Liver (tissue), 9 donors: ENCODE results near the gene FBXL13. TPM values are rescaled to one million over a fixed set of nuclear protein-coding genes. Genes with fewer than 3 reads are reported as not detected.
"Not testable (repeated sequence)": the region's sequence is repeated elsewhere in the genome, so short reads cannot be mapped to it uniquely, and the experiment has no call there.

Source experiments
- DNase-seq: peaks from one replicate; pipeline ENCODE4 v3.0.0-alpha.2; 2017; ENCODE audit warnings: low spot score
- H3K27ac ChIP-seq, 2 donors: one replicate each; pipeline ENCODE4 v1.7.0; 2013; ENCODE audit warnings: inconsistent platforms in 2 of 2, low read length in 2 of 2, control low read depth in 1 of 2, low read depth in 1 of 2, mild to moderate bottlenecking in 1 of 2
- H3K27me3 ChIP-seq, 4 donors: one replicate each; pipeline versions ENCODE4 v1.6.1 to v1.7.0; 2013; ENCODE audit warnings: low read length in 3 of 4, inconsistent platforms in 1 of 4, mild to moderate bottlenecking in 1 of 4, moderate library complexity in 1 of 4; ENCODE audit not compliant: control insufficient read depth in 4 of 4, insufficient read depth in 4 of 4
- H3K36me3 ChIP-seq, 4 donors: one replicate each; pipeline versions ENCODE4 v1.6.1 to v1.7.0; 2013; ENCODE audit warnings: low read length in 3 of 4, mild to moderate bottlenecking in 3 of 4, low read depth in 1 of 4, moderate library complexity in 1 of 4; ENCODE audit not compliant: control insufficient read depth in 4 of 4, insufficient read depth in 3 of 4
- H3K4me1 ChIP-seq, 4 donors: one replicate each; pipeline versions ENCODE4 v1.6.1 to v1.7.0; 2013; ENCODE audit warnings: low read length in 3 of 4, mild to moderate bottlenecking in 3 of 4, moderate library complexity in 1 of 4; ENCODE audit not compliant: control insufficient read depth in 4 of 4, insufficient read depth in 4 of 4
- H3K4me3 ChIP-seq, 3 donors: one replicate each; pipeline versions ENCODE4 v1.6.1 to v1.7.0; 2013; ENCODE audit warnings: low read length in 3 of 3, control low read depth in 1 of 3, low read depth in 1 of 3, mild to moderate bottlenecking in 1 of 3
- H3K9ac ChIP-seq, 2 donors: one replicate each; pipeline ENCODE4 v1.7.0; 2013; ENCODE audit warnings: low read length in 2 of 2, mild to moderate bottlenecking in 2 of 2, moderate library complexity in 2 of 2, control low read depth in 1 of 2, low read depth in 1 of 2
- H3K9me3 ChIP-seq, 4 donors: one replicate each; pipeline versions ENCODE4 v1.6.1 to v1.7.0; 2013; ENCODE audit warnings: low read length in 3 of 4; ENCODE audit not compliant: control insufficient read depth in 4 of 4
- EGR1 ChIP-seq, 2 donors: IDR thresholded peaks; 2 replicates each; pipeline ENCODE4 v1.6.1; 2016 to 2018; ENCODE audit warnings: antibody characterized with exemption in 2 of 2, low read depth in 2 of 2
- GABPA ChIP-seq, 2 donors: IDR thresholded peaks in 1 of 2; conservative IDR thresholded peaks in 1 of 2; 2 replicates each; pipeline ENCODE4 v1.6.1; 2016; ENCODE audit warnings: antibody characterized with exemption in 2 of 2, mild to moderate bottlenecking in 1 of 2, moderate library complexity in 1 of 2
- HNF4A ChIP-seq, 2 donors: conservative IDR thresholded peaks; 2 replicates each; pipeline ENCODE4 v1.6.1; 2016; ENCODE audit warnings: antibody characterized with exemption in 2 of 2, mild to moderate bottlenecking in 2 of 2
- HNF4G ChIP-seq: IDR thresholded peaks from 2 replicates; pipeline ENCODE4 v1.6.1; 2016; ENCODE audit warnings: antibody characterized with exemption
- JUND ChIP-seq, 2 donors: IDR thresholded peaks; 2 replicates each; pipeline ENCODE4 v1.6.1; 2016; ENCODE audit warnings: antibody characterized with exemption in 2 of 2
- NR2F2 ChIP-seq: IDR thresholded peaks from 2 replicates; pipeline ENCODE4 v1.6.1; 2016; ENCODE audit warnings: antibody characterized with exemption
- RAD21 ChIP-seq, 2 donors: IDR thresholded peaks; 2 replicates each; pipeline ENCODE4 v1.6.1; 2016; ENCODE audit warnings: antibody characterized with exemption in 2 of 2, mild to moderate bottlenecking in 2 of 2
- REST ChIP-seq: IDR thresholded peaks from 2 replicates; pipeline ENCODE4 v1.6.1; 2016; ENCODE audit warnings: antibody characterized with exemption, mild to moderate bottlenecking
- RXRA ChIP-seq, 2 donors: IDR thresholded peaks; 2 replicates each; pipeline ENCODE4 v1.6.1; 2017 to 2018; ENCODE audit warnings: antibody characterized with exemption in 2 of 2, mild to moderate bottlenecking in 1 of 2
- SP1 ChIP-seq: IDR thresholded peaks from 2 replicates; pipeline ENCODE4 v1.6.1; 2018; ENCODE audit warnings: antibody characterized with exemption, mild to moderate bottlenecking
- TAF1 ChIP-seq: conservative IDR thresholded peaks from 2 replicates; pipeline ENCODE4 v1.6.1; 2016; ENCODE audit warnings: antibody characterized with exemption, mild to moderate bottlenecking
- YY1 ChIP-seq: IDR thresholded peaks from 2 replicates; pipeline ENCODE4 v1.6.1; 2016; ENCODE audit warnings: antibody characterized with exemption, mild to moderate bottlenecking
- WGBS: extraction: QIAGEN DNeasy Blood & Tissue Kit; methylation state at CpG from one replicate; pipeline ENCODE4 v1.1.7; 2013; 5-methylcytosine and 5-hydroxymethylcytosine counted together
- polyA plus RNA-seq, 2 donors: library from polyadenylated mRNA; stranded (reverse) in 1 of 2; unstranded in 1 of 2; fragments of 200-250 nt in 1 of 2; fragments of >200 nt in 1 of 2; fragmentation: Nextera tagmentation in 1 of 2; extraction: Ambion mirVana in 1 of 2; gene quantifications; one replicate each; pipeline versions ENCODE4 v1.2.1 to v1.2.3, GENCODE V29; 2013 to 2015
- total RNA-seq, 2 donors: library from RNA; depleted of rRNA; stranded (reverse); fragments of >200 nt; gene quantifications; one replicate each; pipeline ENCODE4 v1.2.3, GENCODE V29; 2014
- TF ChIP-seq, protein P1 (sequence below): IDR thresholded peaks from 2 replicates; pipeline ENCODE4 v1.6.1; 2016; ENCODE audit warnings: antibody characterized with exemption
- TF ChIP-seq, protein P2 (sequence below): IDR thresholded peaks from 2 replicates; pipeline ENCODE4 v1.6.1; 2016; ENCODE audit warnings: antibody characterized with exemption
- TF ChIP-seq, protein P3 (sequence below): fragments of 150-350 bp; IDR thresholded peaks from 2 replicates; pipeline ENCODE4 v1.5.1; 2017; ENCODE audit warnings: improper control_type of control experiment, low read depth, low read length; ENCODE audit not compliant: missing input control
- donor health status: healthy.
- donor health status: healthy.
- donor health status: healthy.
- donor health status: healthy.
- donor health status: healthy.

The FBXL13 gene
- total and polyA plus RNA-seq, 4 donors, result 0.03 to 0.75 (median 0.70) TPM; not detected in 1

- no peak overlapping the region for H3K27ac ChIP-seq
- H3K4me3 ChIP-seq, result no peak overlapping the region
Measured at GRCh38 chr7:102913826-102914225, 160.8 kb downstream of the FBXL13 start.

GRCh38 chr7:102912742-102913141 lies 161.9 kb downstream of the FBXL13 start, which contains the start of gene LRRC17:
LRRC17 (plus strand) TSS chr7:102913000; CDS start chr7:102933914, 20,914 bp downstream.
- peak; percentile 41 for DNase-seq
- Histone ChIP-seq H3K9me3 (no peaks in the 10 kb centered on the region), H3K27me3 (no peaks in the 10 kb centered on the region), H3K36me3 (no peaks in the 10 kb centered on the region), H3K27ac (no peak within 1 kb of the TSS), H3K4me1 (no peaks in the 10 kb centered on the region), H3K9ac (no peak within 1 kb of the TSS), H3K4me3 (no peak within 1 kb of the TSS)
- TF ChIP-seq RAD21 (IDR thresholded peaks at IDR 0.05) (peak in 1 of 2 donors; percentile 24), HNF4G (no peak)
- 65% methylated on average over 6 of the region's 6 CpGs for WGBS

More at GRCh38 chr7:102913826-102914225, 160.8 kb downstream of the FBXL13 start:
- no peak overlapping the region for H3K9ac ChIP-seq
- no peaks in the 10 kb centered on the region for H3K4me1 ChIP-seq
- no peak for DNase-seq
- TF ChIP-seq, protein P1, sequence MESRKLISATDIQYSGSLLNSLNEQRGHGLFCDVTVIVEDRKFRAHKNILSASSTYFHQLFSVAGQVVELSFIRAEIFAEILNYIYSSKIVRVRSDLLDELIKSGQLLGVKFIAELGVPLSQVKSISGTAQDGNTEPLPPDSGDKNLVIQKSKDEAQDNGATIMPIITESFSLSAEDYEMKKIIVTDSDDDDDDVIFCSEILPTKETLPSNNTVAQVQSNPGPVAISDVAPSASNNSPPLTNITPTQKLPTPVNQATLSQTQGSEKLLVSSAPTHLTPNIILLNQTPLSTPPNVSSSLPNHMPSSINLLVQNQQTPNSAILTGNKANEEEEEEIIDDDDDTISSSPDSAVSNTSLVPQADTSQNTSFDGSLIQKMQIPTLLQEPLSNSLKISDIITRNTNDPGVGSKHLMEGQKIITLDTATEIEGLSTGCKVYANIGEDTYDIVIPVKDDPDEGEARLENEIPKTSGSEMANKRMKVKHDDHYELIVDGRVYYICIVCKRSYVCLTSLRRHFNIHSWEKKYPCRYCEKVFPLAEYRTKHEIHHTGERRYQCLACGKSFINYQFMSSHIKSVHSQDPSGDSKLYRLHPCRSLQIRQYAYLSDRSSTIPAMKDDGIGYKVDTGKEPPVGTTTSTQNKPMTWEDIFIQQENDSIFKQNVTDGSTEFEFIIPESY, result no peak
- TF ChIP-seq TAF1 (no peak), SP1 (no peak), GABPA (IDR thresholded peaks at IDR 0.05 in 1 of 2, conservative IDR thresholded peaks at IDR 0.05 in 1 of 2) (no peak), EGR1 (IDR thresholded peaks at IDR 0.05; ENCODE audit: low read depth in 2 of 2) (no peak), JUND (IDR thresholded peaks at IDR 0.05) (no peak), YY1 (no peak), RXRA (IDR thresholded peaks at IDR 0.05) (no peak), REST (no peak)
- no peaks in the 10 kb centered on the region for H3K36me3 ChIP-seq
- H3K9me3 ChIP-seq, result no peaks in the 10 kb centered on the region
- WGBS, result 84% methylated on average over 9 of the region's 9 CpGs
- H3K27me3 ChIP-seq, result no peaks in the 10 kb centered on the region

- TF ChIP-seq, protein P2, sequence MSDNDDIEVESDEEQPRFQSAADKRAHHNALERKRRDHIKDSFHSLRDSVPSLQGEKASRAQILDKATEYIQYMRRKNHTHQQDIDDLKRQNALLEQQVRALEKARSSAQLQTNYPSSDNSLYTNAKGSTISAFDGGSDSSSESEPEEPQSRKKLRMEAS, result no peak
- no peak for TF ChIP-seq NR2F2
- TF ChIP-seq TAF1, result no peak
- TF ChIP-seq HNF4G, result no peak
- TF ChIP-seq YY1, result no peak
- no peak for TF ChIP-seq GABPA (IDR thresholded peaks at IDR 0.05 in 1 of 2, conservative IDR thresholded peaks at IDR 0.05 in 1 of 2)
- TF ChIP-seq, protein P3, sequence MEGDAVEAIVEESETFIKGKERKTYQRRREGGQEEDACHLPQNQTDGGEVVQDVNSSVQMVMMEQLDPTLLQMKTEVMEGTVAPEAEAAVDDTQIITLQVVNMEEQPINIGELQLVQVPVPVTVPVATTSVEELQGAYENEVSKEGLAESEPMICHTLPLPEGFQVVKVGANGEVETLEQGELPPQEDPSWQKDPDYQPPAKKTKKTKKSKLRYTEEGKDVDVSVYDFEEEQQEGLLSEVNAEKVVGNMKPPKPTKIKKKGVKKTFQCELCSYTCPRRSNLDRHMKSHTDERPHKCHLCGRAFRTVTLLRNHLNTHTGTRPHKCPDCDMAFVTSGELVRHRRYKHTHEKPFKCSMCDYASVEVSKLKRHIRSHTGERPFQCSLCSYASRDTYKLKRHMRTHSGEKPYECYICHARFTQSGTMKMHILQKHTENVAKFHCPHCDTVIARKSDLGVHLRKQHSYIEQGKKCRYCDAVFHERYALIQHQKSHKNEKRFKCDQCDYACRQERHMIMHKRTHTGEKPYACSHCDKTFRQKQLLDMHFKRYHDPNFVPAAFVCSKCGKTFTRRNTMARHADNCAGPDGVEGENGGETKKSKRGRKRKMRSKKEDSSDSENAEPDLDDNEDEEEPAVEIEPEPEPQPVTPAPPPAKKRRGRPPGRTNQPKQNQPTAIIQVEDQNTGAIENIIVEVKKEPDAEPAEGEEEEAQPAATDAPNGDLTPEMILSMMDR, result no peak
- no peak for TF ChIP-seq RXRA (IDR thresholded peaks at IDR 0.05)
- no peak for TF ChIP-seq EGR1 (IDR thresholded peaks at IDR 0.05; ENCODE audit: low read depth in 2 of 2)
- no peak for TF ChIP-seq HNF4A (conservative IDR thresholded peaks at IDR 0.05)
- Histone ChIP-seq H3K4me1 (no peaks in the 10 kb centered on the region), H3K27ac (no peak overlapping the region), H3K4me3 (no peak overlapping the region), H3K36me3 (no peaks in the 10 kb centered on the region), H3K9me3 (no peaks in the 10 kb centered on the region), H3K27me3 (no peaks in the 10 kb centered on the region), H3K9ac (no peak overlapping the region)
- no peak for DNase-seq
Measured at GRCh38 chr7:102908676-102909075, 165.9 kb downstream of the FBXL13 start.

GRCh38 chr7:102903576-102903975 lies 171.0 kb downstream of the FBXL13 start:
- H3K9ac ChIP-seq, H3K4me1 ChIP-seq, H3K27ac ChIP-seq, H3K9me3 ChIP-seq, H3K4me3 ChIP-seq, H3K36me3 ChIP-seq, DNase-seq, H3K27me3 ChIP-seq: not testable (repeated sequence)
- WGBS, result 92% methylated on average over 1 of the region's 1 CpG
